Progenitor cell of endocrine pancreas (in vitro differentiated cells): Measurements from ENCODE around the gene TOMM20. TPM values are rescaled to one million over a fixed set of nuclear protein-coding genes. Genes with fewer than 3 reads are reported as not detected.

Experiments used
- DNase-seq: peaks from one replicate; pipeline ENCODE4 v3.0.0; 2021; ENCODE audit warnings: low spot score; ENCODE audit not compliant: unreplicated experiment
- H3K27ac Mint-ChIP-seq: 2 replicates; pipeline ENCODE4 v1.8.0; 2021; ENCODE audit warnings: mild to moderate bottlenecking, moderate library complexity, mixed read lengths
- H3K27me3 Mint-ChIP-seq: 2 replicates; pipeline ENCODE4 v1.8.0; 2021; ENCODE audit warnings: mixed read lengths
- H3K36me3 Mint-ChIP-seq: 2 replicates; pipeline ENCODE4 v1.8.0; 2022; ENCODE audit warnings: mixed read lengths; ENCODE audit not compliant: insufficient read depth
- H3K4me1 Mint-ChIP-seq: 2 replicates; pipeline ENCODE4 v1.8.0; 2021; ENCODE audit warnings: low read depth, mixed read lengths
- H3K4me3 Mint-ChIP-seq: 2 replicates; pipeline ENCODE4 v1.8.0; 2021; ENCODE audit warnings: low read depth, mild to moderate bottlenecking, moderate library complexity, mixed read lengths
- H3K9me3 Mint-ChIP-seq: 2 replicates; pipeline ENCODE4 v1.8.0; 2021; ENCODE audit warnings: low read depth, mixed read lengths
- CTCF ChIP-seq: fragments of 200-600 bp; sonication (generic); IDR thresholded peaks from one replicate; pipeline ENCODE4 v1.5.0; 2021; ENCODE audit warnings: antibody characterized with exemption, mild to moderate bottlenecking; ENCODE audit not compliant: unreplicated experiment
- total RNA-seq: library from RNA; stranded (reverse); gene quantifications from 2 replicates; pipeline ENCODE4 v1.2.1, GENCODE V29; 2021

TOMM20 gene
- total RNA-seq, 1 donor from 2014 or later: 110 TPM

DNA sequence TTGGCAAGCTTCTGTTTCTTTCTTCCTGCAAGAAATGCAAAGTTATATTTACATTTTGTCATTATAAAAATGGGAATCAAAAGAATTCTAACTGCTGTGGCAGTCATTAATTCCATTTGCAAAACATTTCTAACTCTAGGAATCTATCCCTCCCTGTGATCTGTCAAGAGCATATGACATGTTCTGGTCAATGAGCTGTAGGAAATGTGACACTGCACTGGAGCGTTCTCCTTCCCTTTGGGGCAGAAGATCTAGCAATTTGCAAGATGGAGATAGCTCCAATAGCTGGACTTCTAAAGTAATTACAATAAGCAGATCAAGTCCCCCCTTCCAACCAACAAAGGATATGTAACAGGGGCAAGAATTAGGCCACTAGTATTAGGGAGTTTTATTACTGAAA lies 6.3 kb downstream of the TOMM20 start:
- no peak overlapping the region for H3K4me3 Mint-ChIP-seq
- DNase-seq: no peak
- no peaks in the 10 kb centered on the region for H3K27me3 Mint-ChIP-seq
- peaks cover 22% of the 10 kb centered on the region for H3K36me3 Mint-ChIP-seq
- no peaks in the 10 kb centered on the region for H3K9me3 Mint-ChIP-seq
- no peak overlapping the region for H3K27ac Mint-ChIP-seq
- TF ChIP-seq CTCF: no peak
- peaks cover 16% of the 10 kb centered on the region for H3K4me1 Mint-ChIP-seq

DNA sequence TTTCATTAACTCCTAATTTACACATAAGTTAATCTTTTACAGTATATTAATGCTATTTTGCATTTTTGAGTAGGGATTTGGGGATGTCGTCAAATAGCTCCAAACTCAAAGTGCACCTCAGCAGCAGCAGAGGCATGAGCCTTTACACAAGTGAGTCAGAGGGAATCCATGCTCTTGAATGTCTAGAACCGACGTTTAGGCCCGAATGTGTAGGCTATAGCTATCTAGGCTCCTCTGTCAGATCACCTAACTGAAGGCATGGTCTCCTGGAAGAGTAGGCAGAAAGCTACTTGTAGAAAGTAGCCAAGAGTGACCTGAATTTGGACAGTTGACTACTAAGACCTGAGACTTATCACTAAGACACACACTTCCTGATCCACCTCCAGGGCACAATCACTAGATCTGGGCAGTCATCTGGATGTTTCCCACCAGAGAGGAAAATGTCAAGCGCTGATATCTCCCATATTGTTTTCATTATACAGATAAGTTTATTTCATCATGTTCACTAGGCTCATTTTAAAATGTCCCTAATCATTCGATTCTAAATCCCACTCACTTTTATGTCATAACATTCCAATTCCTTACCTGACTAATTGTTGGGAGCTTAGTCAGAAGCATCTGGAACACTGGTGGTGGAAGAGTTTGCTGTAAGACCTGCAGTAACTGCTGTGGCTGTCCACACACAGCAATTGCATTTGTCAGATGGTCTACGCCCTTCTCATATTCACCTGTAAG lies 15.3 kb downstream of the TOMM20 start:
- TF ChIP-seq CTCF: no peak
- Mint-ChIP-seq H3K9me3 (no peaks in the 10 kb centered on the region), H3K4me1 (no peaks in the 10 kb centered on the region), H3K27ac (no peak overlapping the region), H3K27me3 (no peaks in the 10 kb centered on the region), H3K4me3 (no peak overlapping the region), H3K36me3 (peaks cover 37% of the 10 kb centered on the region)
- DNase-seq: no peak

DNA sequence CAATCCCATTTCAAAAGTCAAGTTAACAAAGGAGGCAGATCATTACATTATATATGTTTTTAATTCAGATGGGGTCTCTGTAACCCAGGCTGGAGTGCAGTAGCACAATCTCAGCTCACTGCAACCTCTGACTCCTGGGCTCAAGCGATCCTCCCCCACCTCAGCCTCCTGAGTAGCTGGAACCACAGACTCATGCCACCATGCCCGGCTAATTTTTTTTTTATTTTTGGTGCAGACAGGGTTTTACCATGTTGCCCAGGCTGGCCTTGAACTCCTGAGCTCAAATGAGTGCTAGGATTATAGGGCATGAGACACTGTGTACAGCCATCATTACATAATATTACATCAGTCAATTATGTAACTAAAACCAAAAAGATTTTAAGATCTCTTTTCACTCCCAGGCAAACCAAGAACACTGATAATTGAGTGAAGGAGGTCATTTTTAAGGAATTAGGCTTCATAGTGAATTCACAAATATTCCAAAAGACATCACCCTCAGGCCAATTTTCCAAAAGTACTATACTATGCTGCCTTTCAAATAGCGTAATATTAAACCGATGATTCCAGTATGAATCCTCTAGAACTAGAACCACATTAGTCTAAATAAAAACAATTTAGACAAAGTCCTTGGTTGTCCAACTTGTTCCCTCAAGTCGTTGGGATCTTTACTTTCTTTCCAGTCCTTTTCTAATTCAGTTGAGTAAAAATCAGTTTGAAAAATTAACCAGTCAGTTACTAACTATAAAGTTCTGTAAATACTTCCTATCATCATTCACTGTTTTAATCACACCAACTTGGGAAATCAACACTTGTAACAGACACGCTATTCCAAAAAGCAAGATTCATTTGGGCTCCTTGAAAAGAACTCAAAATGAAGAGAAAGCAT lies 16.1 kb downstream of the TOMM20 start:
- no peak overlapping the region for H3K27ac Mint-ChIP-seq
- no peak for DNase-seq
- no peak overlapping the region for H3K4me3 Mint-ChIP-seq
- H3K36me3 Mint-ChIP-seq: peaks cover 32% of the 10 kb centered on the region
- no peaks in the 10 kb centered on the region for H3K4me1 Mint-ChIP-seq
- H3K27me3 Mint-ChIP-seq: no peaks in the 10 kb centered on the region
- no peaks in the 10 kb centered on the region for H3K9me3 Mint-ChIP-seq
- TF ChIP-seq CTCF: no peak

DNA sequence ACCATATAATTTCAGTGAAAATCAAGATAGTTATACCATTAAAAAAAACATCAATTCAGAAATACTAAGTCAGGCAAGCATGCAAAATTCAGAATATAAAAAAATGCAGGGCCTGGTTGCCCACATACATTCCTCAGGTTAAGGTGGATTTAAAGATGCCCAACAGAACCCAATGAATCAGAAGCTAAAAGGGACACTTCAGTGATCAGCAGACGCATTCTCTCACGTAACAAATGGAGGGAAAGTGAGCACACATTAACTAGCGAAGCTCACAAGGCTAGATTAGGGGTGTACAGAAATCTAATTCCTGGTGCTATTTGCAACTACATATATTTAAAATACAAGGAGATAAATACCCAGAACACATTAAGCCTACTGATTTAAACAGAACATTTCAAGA lies 17.5 kb downstream of the TOMM20 start:
- no peak for DNase-seq
- H3K36me3 Mint-ChIP-seq: peaks cover 32% of the 10 kb centered on the region
- no peak overlapping the region for H3K27ac Mint-ChIP-seq

More for the DNA sequence above, 17.5 kb downstream of the TOMM20 start:
- TF ChIP-seq CTCF: no peak
- no peaks in the 10 kb centered on the region for H3K4me1 Mint-ChIP-seq
- no peak overlapping the region for H3K4me3 Mint-ChIP-seq
- no peaks in the 10 kb centered on the region for H3K27me3 Mint-ChIP-seq
- no peaks in the 10 kb centered on the region for H3K9me3 Mint-ChIP-seq
